HG03558 (cell line): ENCODE measurements around the gene OGFOD3.

ENCODE experiments used
- ATAC-seq: cut with Tn5 transposase; IDR thresholded peaks from one replicate; pipeline ENCODE4 v1.9.1; 2021; ENCODE audit warnings: moderate number of reproducible peaks; ENCODE audit not compliant: unreplicated experiment; ENCODE audit errors: extremely low read depth

Gene OGFOD3

GRCh38 chr17:82410014-82410716, 8.2 kb downstream of the OGFOD3 start:
- ATAC-seq = no peak

GRCh38 chr17:82408938-82409318, 9.5 kb downstream of the OGFOD3 start:
- ATAC-seq = no peak

GRCh38 chr17:82408288-82408937, 10.0 kb downstream of the OGFOD3 start:
- no peak for ATAC-seq

GRCh38 chr17:82407255-82407654, 11.1 kb downstream of the OGFOD3 start:
- ATAC-seq = no peak

GRCh38 chr17:82406131-82406671, 12.2 kb downstream of the OGFOD3 start:
- ATAC-seq = no peak

GRCh38 chr17:82405051-82405450, 13.3 kb downstream of the OGFOD3 start:
- ATAC-seq = no peak

GRCh38 chr17:82403662-82404660, 14.4 kb downstream of the OGFOD3 start:
- ATAC-seq = no peak

- no peak for ATAC-seq
Observed at GRCh38 chr17:82402865-82403264, 15.5 kb downstream of the OGFOD3 start.

GRCh38 chr17:82400830-82401229, 17.6 kb downstream of the OGFOD3 start:
- no peak for ATAC-seq

- ATAC-seq = no peak
Observed at GRCh38 chr17:82400206-82400605, 18.2 kb downstream of the OGFOD3 start.

GRCh38 chr17:82399601-82400101, 18.7 kb downstream of the OGFOD3 start:
- no peak for ATAC-seq

- ATAC-seq = no peak
Observed at GRCh38 chr17:82399041-82399441, 19.3 kb downstream of the OGFOD3 start.

GRCh38 chr17:82397449-82398335, 20.7 kb downstream of the OGFOD3 start:
- no peak for ATAC-seq

- ATAC-seq = no peak
Observed at GRCh38 chr17:82396601-82397435, 21.6 kb downstream of the OGFOD3 start.

GRCh38 chr17:82394278-82394677, 24.1 kb downstream of the OGFOD3 start:
- no peak for ATAC-seq

GRCh38 chr17:82392941-82393340, 25.4 kb downstream of the OGFOD3 start:
- ATAC-seq = no peak

- no peak for ATAC-seq
Observed at GRCh38 chr17:82392209-82392920, 26.0 kb downstream of the OGFOD3 start.

- ATAC-seq = no peak
Observed at GRCh38 chr17:82391496-82392066, 26.8 kb downstream of the OGFOD3 start.
